ENCODE measurements around the gene CCDC137.

DNA sequence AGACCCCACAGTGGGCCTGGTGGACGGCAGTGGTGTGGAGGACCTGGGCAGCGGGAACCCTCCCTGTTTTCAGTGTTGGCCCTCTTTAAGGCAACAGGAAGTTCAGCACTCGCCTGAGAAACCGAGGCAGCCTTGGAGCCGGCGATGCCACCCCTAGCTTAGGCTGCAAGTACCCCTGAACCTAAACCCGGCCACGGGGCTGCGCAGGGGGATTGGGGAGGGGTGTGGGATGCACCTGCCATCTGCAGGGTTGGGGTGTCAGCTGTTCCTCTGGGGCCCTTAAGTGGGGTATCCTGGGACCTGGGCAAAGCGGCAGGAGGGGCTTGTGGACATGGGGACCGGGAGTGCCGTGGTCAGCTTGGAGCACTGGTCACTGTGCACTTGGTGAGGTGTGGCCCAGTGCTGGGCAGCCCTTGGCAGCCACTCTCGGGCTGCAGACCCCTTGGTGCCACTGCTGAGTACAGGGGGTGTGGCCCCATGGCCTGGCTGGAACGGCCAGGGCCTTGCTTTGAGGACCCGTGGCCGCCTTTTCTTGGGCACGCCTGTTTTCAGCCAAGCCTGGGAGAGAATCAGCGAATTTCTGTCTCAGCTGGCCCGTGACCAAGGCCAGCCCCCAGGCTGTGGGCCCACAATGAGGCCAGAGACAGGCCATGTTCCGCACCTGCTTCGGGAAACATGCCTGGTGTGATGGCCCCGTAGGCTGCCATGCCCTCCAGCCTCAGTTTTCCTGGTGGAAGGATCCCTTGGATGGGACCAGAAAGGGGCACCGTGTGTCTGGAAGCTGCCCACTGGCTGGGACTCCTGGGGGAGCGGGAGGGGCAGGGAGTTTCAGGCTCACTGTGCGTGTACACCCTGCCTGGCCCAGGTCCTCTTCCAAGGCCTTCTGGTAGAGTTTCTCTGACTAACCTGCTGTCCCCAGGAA lies 41.4 kb downstream of the CCDC137 start:
- TF ChIP-seq, protein P1, sequence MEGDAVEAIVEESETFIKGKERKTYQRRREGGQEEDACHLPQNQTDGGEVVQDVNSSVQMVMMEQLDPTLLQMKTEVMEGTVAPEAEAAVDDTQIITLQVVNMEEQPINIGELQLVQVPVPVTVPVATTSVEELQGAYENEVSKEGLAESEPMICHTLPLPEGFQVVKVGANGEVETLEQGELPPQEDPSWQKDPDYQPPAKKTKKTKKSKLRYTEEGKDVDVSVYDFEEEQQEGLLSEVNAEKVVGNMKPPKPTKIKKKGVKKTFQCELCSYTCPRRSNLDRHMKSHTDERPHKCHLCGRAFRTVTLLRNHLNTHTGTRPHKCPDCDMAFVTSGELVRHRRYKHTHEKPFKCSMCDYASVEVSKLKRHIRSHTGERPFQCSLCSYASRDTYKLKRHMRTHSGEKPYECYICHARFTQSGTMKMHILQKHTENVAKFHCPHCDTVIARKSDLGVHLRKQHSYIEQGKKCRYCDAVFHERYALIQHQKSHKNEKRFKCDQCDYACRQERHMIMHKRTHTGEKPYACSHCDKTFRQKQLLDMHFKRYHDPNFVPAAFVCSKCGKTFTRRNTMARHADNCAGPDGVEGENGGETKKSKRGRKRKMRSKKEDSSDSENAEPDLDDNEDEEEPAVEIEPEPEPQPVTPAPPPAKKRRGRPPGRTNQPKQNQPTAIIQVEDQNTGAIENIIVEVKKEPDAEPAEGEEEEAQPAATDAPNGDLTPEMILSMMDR (conservative IDR thresholded peaks at IDR 0.05; ENCODE audit: low read depth, low read length) = no peak
- TF ChIP-seq EZH2 (IDR thresholded peaks at IDR 0.05; ENCODE audit: low read length, unreplicated experiment) = no peak
